Measurements from ENCODE around the gene RER1.

Gene RER1

GRCh38 chr1:2426540-2426939 lies 34.9 kb downstream of the RER1 start:
- no peak overlapping the region for H3K9ac ChIP-seq (ENCODE audit: low read length)
- H3K27ac ChIP-seq (ENCODE audit: low read length): no peak overlapping the region
- H3K9me2 ChIP-seq (replicated peaks; ENCODE audit: insufficient read depth, low read length): no peaks in the 10 kb centered on the region
- no peak for TF ChIP-seq EZH2 (optimal IDR thresholded peaks at IDR 0.05; ENCODE audit: low read depth, low read length)
- TF ChIP-seq, protein P1, sequence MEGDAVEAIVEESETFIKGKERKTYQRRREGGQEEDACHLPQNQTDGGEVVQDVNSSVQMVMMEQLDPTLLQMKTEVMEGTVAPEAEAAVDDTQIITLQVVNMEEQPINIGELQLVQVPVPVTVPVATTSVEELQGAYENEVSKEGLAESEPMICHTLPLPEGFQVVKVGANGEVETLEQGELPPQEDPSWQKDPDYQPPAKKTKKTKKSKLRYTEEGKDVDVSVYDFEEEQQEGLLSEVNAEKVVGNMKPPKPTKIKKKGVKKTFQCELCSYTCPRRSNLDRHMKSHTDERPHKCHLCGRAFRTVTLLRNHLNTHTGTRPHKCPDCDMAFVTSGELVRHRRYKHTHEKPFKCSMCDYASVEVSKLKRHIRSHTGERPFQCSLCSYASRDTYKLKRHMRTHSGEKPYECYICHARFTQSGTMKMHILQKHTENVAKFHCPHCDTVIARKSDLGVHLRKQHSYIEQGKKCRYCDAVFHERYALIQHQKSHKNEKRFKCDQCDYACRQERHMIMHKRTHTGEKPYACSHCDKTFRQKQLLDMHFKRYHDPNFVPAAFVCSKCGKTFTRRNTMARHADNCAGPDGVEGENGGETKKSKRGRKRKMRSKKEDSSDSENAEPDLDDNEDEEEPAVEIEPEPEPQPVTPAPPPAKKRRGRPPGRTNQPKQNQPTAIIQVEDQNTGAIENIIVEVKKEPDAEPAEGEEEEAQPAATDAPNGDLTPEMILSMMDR (IDR thresholded peaks at IDR 0.05; ENCODE audit: low read length): no peak
- TF ChIP-seq EZH2phosphoT487 (IDR thresholded peaks at IDR 0.05; ENCODE audit: low read length): no peak
- no peak overlapping the region for H3K4me2 ChIP-seq (ENCODE audit: low read depth, low read length)
- no peaks in the 10 kb centered on the region for H4K20me1 ChIP-seq (ENCODE audit: insufficient read depth, low read length)
- no peak for DNase-seq
- no peaks in the 10 kb centered on the region for H3F3A ChIP-seq (ENCODE audit: insufficient read depth, low read length)
- no peak overlapping the region for H3K4me3 ChIP-seq (ENCODE audit: low read length)
- no peaks in the 10 kb centered on the region for H3K79me2 ChIP-seq (ENCODE audit: low read length)
- no peak overlapping the region for H2AFZ ChIP-seq (ENCODE audit: low read length)
- H3K4me1 ChIP-seq (ENCODE audit: low read length): no peaks in the 10 kb centered on the region
- H3K9me3 ChIP-seq (replicated peaks; ENCODE audit: insufficient read depth, low read length): no peaks in the 10 kb centered on the region
- peaks cover 96% of the 10 kb centered on the region for H3K27me3 ChIP-seq (replicated peaks; ENCODE audit: insufficient read depth, low read length)
- H3K36me3 ChIP-seq (replicated peaks; ENCODE audit: insufficient read depth, low read length): no peaks in the 10 kb centered on the region

DNA sequence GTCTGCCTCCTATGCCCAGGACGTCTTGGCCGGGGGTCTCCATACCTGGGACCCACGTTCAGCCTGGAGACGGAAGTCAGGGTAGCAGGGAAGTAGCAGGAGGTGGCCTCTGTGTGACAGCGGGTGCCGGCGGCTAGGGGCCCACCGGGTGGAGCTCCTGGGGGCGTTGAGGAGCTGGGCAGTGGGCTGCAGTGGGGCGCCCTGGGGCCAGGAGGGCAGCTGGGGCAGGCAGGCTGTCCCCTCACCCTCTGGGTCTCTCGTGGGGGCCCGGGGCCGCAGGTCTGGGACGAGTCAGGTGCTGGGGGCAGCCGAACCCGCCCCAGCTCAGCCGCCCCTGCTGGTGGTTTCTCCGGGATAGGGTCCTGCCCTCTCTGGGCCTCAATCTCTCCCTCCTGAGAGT lies 35.4 kb downstream of the RER1 start:
- Histone ChIP-seq H3K79me2 (ENCODE audit: low read length) (no peaks in the 10 kb centered on the region), H3K4me2 (ENCODE audit: low read depth, low read length) (no peak overlapping the region), H3K9me2 (replicated peaks; ENCODE audit: insufficient read depth, low read length) (no peaks in the 10 kb centered on the region), H3K4me1 (ENCODE audit: low read length) (no peaks in the 10 kb centered on the region), H2AFZ (ENCODE audit: low read length) (no peak overlapping the region), H3F3A (ENCODE audit: insufficient read depth, low read length) (no peaks in the 10 kb centered on the region), H4K20me1 (ENCODE audit: insufficient read depth, low read length) (no peaks in the 10 kb centered on the region), H3K27me3 (replicated peaks; ENCODE audit: insufficient read depth, low read length) (peaks cover 97% of the 10 kb centered on the region), H3K27ac (ENCODE audit: low read length) (no peak overlapping the region), H3K36me3 (replicated peaks; ENCODE audit: insufficient read depth, low read length) (no peaks in the 10 kb centered on the region), H3K9ac (ENCODE audit: low read length) (no peak overlapping the region), H3K9me3 (replicated peaks; ENCODE audit: insufficient read depth, low read length) (no peaks in the 10 kb centered on the region), H3K4me3 (ENCODE audit: low read length) (no peak overlapping the region)
- no peak for DNase-seq
- TF ChIP-seq EZH2phosphoT487 (IDR thresholded peaks at IDR 0.05; ENCODE audit: low read length) (no peak), EZH2 (optimal IDR thresholded peaks at IDR 0.05; ENCODE audit: low read depth, low read length) (no peak)
- TF ChIP-seq, protein P1 (IDR thresholded peaks at IDR 0.05; ENCODE audit: low read length): no peak

DNA sequence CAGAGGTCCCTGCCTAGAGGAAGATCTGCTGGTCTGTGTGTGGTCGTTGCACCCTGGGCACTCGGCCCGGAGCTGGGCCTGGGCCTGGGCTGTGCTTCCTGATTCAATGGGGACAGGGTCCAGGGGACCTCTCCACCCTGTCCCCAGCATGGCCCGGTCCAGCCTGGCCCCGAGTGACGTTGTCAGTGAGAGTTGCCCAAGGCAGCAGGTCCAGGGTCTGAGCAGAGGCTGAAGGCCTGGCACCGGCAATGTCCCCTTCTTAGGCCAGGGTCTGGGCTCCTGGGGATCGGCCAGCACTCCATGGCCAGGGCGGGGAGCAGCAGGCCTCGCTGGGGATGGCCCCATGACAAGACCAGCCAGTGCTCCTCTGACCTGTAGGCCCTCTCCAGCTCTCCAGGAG lies 36.3 kb downstream of the RER1 start:
- Histone ChIP-seq H3K9me3 (replicated peaks; ENCODE audit: insufficient read depth, low read length) (no peaks in the 10 kb centered on the region), H3K9ac (ENCODE audit: low read length) (no peak overlapping the region), H3K79me2 (ENCODE audit: low read length) (no peaks in the 10 kb centered on the region), H3F3A (ENCODE audit: insufficient read depth, low read length) (no peaks in the 10 kb centered on the region), H3K4me1 (ENCODE audit: low read length) (no peaks in the 10 kb centered on the region), H2AFZ (ENCODE audit: low read length) (no peak overlapping the region), H3K36me3 (replicated peaks; ENCODE audit: insufficient read depth, low read length) (no peaks in the 10 kb centered on the region), H3K27ac (ENCODE audit: low read length) (no peak overlapping the region), H3K9me2 (replicated peaks; ENCODE audit: insufficient read depth, low read length) (no peaks in the 10 kb centered on the region), H3K4me2 (ENCODE audit: low read depth, low read length) (no peak overlapping the region), H4K20me1 (ENCODE audit: insufficient read depth, low read length) (no peaks in the 10 kb centered on the region), H3K4me3 (ENCODE audit: low read length) (no peak overlapping the region), H3K27me3 (replicated peaks; ENCODE audit: insufficient read depth, low read length) (peaks cover 97% of the 10 kb centered on the region)
- DNase-seq: no peak
- TF ChIP-seq EZH2 (optimal IDR thresholded peaks at IDR 0.05; ENCODE audit: low read depth, low read length) (no peak), EZH2phosphoT487 (IDR thresholded peaks at IDR 0.05; ENCODE audit: low read length) (no peak)
- TF ChIP-seq, protein P1 (IDR thresholded peaks at IDR 0.05; ENCODE audit: low read length): no peak
